HG02852 (cell line): ENCODE data around the gene STIM2.
"Not testable (repeated sequence)": the region's sequence is repeated elsewhere in the genome, so short reads cannot be mapped to it uniquely, and the experiment has no call there.

Experiments used
- ATAC-seq: cut with Tn5 transposase; IDR thresholded peaks from one replicate; pipeline ENCODE4 v1.9.1; 2021; ENCODE audit warnings: mild to moderate bottlenecking, moderate library complexity; ENCODE audit not compliant: unreplicated experiment

STIM2 gene

DNA sequence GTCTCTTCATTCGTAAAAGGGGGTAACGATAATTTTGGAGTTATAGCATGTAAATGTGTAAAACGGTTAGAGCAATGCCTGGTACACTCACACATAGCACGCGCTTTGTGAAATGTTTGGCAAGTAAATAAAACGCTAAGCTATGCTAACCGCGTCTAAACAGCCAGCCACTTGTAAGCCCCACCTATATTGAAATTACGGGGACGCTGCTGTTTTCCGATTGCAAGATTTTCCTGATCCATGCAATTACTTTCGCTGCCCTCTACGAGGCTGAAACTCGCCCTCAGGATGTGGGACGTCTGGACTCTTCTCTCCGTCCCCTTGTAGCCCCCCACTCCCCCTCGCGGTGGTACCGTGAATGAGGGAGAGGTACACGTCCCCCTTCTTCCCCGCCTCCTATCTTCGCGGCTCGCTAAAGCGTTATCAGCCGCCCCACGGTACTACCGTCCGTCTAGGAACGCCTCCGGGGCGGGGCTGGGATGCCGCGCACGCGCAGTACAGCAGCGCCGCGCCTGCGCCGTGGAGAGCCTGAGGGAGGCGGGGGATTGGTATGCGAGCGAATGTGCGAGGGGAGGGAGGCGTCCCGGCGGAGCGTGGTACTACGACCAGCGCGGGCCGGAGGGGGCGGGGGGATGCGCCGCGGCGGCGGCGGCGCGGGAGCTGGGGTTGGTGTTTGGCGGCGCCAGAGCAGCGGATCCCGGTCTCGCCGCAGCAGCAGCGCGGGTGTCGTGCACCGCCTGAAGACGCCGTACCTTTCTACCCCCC lies at the start of gene STIM2:
STIM2 (plus strand) TSS at position 685 of the 765 bp plus-strand sequence.
- ATAC-seq: peak; percentile 50

DNA sequence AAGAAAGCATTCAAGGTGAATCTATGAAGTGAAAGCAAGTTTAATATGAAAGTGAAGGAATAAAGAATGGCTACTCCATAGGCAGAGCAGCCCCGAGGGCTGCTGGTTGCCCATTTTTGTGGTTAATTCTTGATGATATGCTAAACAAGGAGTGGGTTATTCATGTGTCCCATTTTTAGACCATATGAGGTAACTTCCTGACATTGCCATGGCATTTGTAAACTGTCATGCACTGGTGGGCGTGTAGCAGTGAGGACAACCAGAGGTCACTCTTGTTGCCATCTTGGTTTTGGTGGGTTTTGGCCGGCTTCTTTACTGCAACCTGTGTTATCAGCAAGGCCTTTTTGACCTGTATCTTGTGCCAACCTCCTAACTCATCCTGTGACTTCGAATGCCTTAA lies 49.1 kb upstream of the STIM2 start:
- ATAC-seq: not testable (repeated sequence)

DNA sequence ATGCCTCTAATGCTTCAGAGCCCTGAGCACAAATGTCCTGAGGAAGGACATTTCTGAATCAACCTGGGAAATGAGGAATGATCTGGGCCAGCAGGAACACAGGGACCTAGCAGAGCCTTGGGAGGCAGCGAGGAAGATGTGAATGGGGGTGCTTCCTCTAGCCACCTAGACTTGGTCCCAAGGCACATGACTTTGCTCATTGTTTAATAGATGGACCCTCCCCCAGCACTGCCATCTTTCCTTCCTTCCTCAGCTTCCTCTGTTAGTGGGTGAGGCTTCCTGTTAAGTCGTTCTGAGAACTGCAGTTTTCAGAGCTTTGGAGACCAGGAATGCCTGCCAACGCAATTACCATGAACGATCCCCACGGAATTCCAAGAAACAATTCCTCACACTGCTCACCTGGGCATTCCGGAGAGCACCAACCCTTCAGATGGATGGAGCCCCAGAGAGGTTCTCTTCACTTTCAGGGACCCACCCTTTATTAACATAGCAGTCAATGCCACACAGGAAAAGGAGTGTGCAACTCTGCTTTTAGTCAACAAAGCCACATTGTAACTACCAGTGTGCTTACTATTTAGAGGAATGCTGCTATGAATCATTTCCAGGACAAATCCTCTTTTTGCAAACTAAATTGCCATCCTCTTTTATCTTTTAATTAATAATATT lies 48.5 kb upstream of the STIM2 start:
- ATAC-seq: no peak

DNA sequence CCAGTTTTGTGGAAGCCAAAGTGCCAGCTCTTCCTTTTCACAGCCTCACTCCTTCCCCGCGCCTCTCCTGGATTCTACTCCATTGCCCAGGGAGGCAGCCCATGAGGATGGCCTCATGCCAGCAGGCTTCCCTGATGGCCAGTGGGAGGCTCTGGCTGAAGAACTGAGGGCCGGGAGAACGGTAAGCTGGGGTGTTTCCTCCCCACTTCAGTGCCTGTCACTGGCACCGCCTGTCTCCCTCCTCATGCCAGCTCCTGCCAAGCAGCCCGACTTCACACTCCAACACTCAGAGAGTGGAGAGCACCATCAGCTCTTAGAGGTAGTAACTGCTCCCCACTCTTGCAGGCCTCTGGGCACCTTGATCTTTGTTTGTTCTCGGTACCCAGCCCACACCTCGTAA lies 46.9 kb upstream of the STIM2 start:
- no peak for ATAC-seq

DNA sequence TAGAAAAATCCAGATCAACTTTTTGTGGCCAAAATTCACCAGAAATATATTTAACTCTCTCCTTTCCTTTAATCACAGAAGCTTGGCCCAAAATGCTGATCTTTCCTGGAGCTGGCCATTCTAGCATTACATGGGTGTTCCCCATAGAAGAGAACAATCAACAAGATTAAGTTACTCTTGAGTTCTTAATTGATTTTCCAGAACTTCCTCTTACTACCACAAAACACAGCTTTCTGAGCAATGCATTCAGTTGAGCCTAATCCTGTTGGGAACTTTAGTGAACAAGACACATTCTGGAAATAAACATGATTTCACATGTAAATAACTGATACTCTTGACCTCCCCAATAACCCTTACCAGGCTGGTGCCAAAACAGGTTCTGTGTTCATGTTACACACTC lies 45.4 kb upstream of the STIM2 start:
- no peak for ATAC-seq

DNA sequence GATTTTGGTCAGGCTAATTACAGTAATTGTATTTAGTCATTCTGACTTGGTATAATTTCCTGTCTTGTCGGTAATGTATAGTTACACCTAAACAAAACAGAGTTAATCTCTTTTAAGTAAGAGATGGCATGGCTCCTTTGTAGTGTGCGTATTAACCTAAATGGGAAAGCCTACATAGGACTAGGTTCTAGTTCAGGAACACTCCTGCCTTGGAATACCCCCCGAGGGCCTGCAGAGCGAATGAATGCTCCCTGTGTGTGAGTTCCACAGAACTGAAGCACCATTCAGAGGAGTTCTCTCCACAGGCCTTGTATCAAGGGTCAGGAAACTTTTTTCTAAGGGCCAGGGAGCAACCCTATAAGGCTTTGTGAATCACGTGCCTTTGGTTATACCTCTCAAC lies 44.9 kb upstream of the STIM2 start:
- ATAC-seq: no peak

DNA sequence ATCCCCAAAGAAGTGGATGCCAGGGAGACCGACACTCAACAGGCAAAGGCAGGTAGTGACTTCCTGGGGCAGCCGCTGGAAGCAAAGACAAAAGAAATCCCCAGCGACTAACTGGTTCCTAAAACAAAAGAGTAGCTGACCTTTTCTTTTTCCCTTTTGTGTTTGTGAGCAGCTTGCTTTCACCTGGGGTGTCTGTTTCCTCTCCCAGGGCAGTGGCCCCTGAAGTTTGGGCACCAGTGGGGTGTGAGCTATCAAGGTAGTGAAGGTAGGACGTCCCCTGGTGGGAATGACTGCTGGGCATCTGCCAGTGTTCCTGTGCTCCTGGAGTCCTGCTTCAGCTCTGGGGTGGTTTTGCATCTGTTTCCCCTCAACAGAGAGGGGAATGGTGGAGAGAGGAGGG lies 41.6 kb upstream of the STIM2 start:
- no peak for ATAC-seq

DNA sequence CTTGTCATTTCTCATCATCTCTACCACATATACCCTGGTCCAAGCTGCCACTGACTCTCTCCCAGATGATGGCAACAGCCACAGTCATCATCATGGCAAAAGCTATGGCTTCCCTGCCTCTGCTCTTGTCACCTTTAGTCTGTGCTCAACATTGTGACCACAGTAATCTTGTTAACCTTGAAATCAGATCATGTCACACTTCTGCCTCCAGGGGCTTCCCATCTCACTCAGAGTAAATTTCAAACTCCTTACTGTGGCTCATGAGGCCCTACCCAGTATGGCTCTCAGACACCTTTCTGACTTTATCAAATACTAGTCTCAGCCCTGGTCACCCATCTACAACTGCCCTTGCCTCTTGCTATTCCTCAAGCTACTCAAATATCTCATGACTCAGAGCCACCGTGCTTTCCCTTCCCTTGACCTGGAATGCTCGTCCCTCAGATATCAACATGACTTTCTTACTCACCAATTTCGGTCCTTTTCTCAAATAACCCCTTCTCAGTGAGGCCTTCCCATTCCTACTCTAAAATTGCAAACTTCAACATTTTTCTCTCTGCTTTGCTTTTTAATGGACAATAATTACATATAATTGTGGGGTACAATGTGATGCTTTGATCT lies 41.1 kb upstream of the STIM2 start:
- peak; percentile 40 for ATAC-seq

DNA sequence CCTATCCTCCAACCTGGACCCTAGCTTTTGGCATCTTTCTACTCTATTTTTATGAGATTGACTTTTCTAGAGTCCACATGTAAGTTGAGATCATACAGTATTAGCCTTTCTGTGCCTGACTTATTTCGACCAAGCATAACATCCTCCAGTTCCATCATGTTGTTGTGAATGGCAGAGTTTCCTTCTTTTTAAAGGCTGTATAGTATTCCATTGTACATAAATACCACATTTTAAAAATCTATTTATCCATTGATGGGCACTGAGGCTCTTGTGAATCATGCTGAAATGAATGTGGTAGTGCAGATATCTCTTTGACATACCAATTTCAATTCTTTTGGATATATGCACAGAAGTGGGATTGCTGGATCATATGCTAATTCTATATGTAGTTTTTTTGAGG lies 40.3 kb upstream of the STIM2 start:
- ATAC-seq: no peak

DNA sequence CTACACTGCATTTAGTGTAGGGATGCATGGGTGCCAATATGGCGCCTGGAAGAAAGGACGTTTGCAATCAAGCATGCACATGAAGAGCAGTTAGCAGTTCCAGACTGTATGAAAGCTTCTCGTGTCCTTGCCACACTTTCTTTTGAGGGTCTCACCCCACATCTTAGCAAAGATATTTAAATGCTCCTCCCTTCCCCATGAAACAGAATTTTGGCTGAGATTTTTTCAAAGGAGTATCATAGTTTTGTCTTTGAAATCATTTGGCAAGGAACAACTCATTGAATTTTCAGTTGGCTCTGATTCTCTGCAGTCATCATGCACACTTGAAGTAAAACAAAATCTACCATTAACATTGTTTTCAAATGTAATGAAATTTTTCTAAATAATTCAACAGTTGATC lies 39.6 kb upstream of the STIM2 start:
- no peak for ATAC-seq

DNA sequence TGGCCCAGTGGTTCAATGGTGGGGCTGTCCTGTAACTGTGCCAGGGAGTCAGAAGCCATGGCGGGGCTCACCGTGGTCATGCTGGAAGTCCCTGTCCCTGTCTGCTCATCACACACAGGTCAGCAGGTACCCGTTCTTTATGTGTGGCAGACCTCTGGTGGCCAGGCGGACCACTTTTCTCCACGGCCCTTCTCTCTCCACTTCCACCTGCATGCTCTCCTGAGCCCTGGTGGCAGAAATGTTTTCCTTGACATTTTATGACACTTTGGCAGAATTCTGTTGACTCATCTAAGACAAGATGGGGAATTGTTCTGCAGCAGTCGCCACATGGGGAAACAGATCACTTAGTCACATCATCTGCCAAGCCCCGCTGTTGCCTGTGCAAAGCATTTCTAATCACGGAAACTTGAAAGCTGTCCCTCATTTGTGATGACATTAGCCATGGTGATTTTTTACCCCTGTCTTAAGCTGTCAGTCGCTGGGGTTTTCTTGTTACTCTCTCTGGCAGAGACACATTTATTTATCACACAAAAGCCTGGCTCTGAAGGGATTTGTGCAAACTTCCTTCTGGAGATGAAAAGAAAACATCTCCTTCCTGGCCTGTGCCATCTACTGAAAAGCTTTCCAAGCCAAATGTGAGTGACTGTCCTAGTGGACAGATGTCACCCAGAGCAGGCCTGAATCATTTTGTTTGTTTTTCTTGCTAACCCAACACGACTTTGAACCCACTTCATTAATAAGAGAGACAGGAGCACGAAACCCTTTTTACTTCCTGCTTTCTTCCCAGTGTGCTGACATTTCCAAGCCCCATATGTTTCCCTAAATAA lies 38.8 kb upstream of the STIM2 start:
- no peak for ATAC-seq

DNA sequence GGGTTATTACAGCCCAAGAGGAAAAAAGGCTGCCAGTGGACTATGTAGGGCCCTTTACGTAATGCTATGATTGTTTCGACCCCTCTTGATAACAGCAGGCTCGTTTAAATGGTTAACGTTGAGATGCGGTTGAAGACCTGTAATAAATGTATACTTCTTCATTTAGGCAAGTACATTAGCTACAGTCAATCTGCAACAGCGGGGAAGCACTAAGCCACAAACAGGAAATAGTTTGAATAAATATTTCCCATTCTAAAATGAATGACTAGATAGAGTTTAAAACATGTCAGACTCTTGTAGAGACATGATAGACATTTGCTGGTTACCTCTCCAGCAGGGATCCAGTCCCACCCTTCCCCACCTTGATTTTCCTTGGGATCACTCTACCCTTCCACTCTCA lies 38.1 kb upstream of the STIM2 start:
- peak; percentile 59 for ATAC-seq

DNA sequence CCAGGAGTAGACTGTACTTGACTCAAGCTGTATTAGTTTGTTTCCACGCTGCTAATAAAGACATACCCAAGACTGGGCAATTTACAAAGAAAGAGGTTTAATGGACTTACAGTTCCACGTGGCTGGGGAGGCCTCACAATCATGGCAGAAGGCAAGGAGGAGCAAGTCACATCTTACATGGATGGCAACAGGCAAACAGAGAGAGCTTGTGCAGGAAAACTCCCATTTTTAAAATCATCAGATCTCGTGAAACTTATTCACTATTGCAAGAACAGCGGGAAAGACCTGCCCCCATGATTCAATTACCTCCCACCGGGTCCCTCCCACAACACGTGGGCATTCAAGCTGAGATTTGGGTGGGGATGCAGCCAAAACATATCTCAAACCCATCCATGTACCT lies 37.7 kb upstream of the STIM2 start:
- ATAC-seq: not testable (repeated sequence)

DNA sequence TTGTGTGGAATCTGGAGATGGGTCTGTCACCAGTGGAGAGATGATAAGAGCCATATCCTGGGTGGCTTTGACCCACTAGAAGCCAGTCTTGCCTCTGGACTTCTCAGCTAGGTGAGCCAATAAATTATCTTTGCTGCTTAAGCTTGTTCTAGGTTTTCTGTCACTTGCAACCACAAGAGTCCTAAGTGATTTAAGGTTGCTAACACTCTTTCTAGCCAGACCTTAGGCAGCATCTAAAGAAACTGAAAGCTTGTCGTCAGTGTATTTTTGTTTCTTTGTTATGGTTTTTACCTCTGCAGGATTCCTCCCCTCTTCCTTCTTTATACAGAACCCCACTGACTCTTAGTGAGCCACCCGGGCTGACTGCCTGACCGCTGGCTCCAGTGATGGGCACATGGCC lies 37.1 kb upstream of the STIM2 start:
- no peak for ATAC-seq

DNA sequence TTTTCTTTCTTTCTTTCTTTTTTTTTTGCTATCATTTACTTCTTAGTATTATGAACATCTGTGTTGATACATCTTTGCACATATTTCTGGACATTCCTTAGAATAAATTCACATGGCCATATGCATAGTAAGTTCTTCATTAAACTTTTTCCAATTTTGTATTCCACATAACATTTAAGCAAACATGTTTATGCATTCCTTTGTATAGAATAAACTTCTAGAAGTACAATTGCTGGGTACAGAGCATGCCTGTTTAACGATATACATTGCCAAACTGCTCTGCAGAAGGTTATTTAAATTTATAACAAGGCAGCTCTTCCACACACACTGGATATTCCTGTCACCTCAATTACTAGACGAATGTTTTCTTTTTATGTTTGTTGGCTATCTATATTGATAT lies 36.0 kb upstream of the STIM2 start:
- ATAC-seq: no peak

DNA sequence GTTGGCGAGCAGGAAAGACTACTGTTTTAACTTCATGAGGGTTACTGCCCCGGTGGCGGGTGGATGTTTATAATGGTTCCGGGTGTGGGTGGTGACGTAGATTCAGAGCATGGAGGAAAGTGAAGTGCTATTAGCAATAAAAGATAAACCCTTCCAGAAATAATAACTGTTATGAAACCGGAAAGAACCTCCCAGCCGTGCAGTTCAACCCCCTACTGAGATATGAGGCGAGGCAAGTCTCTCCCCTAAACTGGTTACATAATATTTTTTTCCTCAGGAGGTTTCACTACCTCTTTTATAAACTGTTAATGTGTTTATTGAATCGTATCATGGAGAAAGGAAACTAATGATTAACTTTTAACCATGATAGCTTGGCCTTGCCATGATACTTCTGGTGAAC lies 33.9 kb upstream of the STIM2 start:
- peak; percentile 79 for ATAC-seq

DNA sequence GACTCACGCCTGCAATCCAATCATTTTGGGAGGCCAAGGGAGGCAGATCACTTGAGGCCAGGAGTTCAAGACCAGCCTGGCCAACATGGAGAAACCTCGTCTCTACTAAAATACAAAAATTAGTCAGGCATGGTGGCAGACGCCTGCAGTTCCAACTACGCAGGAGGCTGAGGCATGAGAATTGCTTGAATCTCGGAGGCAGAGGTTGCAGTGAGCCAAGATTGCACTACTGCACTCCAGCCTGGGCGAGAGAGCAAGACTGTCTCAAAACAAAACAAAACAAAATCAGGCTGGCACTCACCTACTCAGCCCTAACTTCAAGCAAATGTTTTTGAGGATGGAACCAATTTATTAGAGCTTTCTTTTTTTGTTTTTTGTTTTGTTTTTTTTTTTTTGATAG lies 33.3 kb upstream of the STIM2 start:
- ATAC-seq: not testable (repeated sequence)

DNA sequence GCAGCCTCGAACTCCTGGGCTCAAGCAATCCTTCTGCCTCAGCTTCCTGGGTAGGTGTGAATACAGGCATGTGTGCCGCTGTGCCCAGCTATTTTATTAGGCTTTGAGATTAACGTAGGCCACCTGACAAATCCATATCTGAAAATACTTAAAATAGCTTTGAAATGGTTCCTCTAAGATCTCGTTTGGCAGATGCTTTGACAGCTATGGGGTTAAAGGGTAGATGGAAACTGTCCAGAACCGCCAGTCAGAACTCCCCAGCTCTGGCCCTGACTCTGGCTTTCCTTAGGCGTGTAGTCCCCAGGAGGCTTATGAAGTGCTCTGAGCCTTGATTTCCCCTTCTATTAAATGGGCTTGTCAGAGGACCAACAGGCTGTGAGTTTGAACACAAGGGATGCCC lies 32.8 kb upstream of the STIM2 start:
- ATAC-seq: no peak

DNA sequence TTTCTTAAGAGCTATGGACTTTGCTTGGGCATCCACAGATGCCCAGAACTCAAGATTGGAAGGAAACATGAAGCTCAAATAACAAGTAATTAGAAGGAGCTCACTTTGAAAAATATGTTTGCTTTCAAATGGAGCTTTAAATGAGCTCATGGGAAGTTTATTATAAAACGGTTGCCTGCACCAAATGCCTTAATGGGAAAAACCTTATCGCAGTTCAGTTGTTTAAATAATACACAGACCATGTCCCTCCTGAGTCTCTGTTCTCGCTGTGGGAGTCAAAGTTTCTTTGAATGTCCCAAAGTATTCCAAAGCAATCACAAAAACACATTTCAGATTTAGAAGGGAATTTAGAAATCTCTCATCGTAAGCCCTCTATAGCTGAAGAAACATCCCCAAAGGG lies 31.6 kb upstream of the STIM2 start:
- no peak for ATAC-seq

DNA sequence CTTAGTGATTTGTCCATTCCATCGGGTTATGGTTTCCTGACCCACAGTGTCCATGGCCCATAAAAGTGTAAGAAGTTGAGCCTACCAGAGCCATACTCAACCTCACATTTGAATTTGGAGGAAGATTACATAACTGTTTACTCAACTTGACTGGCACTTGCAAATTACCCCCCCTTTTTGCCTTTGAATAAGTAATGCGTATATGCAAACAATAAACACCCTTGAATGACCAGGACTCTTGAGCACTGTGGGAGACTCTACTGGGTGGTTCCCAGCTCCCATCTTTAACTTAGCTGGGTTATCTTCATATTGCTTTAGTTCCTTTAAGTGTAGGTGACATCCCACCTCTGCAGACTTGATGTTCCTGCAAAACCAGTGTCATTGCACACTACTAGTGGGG lies 30.6 kb upstream of the STIM2 start:
- ATAC-seq: no peak

DNA sequence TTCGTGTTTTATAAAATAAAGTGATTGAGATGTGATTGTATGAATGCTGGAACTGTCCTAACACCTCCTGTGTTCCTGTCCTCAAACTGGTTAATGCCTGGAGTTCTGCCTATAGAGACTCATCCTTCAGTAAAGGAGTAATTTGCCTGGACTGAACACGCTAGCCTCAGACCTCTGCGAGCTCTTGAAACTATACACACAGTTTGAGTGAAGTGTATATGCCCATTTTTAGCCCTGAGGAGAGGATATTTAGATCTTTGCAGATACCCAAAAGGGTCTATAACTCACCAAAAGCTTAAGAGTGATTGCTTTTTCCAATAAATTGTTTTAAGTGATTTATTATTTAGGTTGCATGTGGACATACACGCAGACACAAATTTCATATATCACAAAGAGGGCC lies 29.9 kb upstream of the STIM2 start:
- no peak for ATAC-seq
